ENCODE measurements around the gene IRAK2.

IRAK2 gene

DNA sequence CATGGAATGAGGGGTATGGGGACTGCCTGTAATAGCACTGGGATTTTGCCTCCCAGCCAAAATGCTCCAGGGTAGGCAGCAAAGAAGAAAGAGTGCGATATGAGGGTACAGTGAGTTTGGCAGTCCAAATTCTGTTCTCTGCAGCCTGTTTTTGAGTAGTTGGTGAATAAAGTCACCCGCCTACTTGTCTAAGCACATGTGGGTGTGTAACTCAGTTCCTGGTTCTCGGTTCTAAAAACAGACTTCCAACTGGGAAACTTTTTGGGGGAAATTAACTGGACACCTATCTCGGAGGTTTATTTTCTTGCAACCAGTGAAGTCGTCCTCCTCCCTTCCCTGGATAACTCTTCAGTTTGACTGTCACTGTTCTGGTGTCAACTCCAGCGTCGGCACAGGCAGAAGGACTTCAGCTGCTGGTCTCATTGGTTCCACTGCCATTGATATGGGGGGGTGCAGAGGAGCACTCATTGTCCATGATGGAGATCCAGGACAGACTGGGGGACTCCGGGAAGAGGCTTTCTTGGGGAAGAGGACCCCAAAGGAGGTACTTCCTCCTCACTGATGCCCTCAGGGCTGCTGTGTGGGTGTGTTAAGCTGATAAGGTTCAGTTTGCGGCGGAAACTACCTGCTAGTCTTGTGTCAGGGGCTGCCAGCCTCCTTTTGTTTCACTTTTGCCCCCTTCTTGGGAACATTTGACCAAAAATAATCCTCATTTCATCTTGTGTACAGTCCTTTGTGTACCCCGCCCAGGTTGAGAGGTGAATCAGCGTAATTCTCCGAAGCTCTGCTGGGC, 114.9 kb downstream of the IRAK2 start:
- DNase-seq (ENCODE audit: low spot score) (no peak), FAIRE-seq (no peak)

DNA sequence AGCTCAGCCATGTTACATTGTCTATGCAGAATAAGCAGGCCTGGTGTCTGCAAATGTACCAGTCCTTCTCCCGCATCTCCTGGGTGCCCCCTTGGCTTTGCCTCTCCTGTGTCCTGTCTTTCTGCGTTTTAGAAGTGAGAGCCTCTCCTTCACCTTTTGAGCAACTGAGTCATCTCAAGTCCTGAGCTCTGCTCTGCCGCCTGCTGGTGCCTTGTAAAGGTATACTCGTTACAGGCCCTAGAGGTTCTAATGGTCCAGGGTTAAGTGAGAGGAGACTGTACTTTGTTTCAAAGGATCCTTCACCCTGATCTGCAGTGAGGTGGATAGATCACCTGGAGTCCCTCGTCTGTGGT, 115.4 kb downstream of the IRAK2 start:
- no peak for FAIRE-seq
- DNase-seq (ENCODE audit: low spot score): no peak

DNA sequence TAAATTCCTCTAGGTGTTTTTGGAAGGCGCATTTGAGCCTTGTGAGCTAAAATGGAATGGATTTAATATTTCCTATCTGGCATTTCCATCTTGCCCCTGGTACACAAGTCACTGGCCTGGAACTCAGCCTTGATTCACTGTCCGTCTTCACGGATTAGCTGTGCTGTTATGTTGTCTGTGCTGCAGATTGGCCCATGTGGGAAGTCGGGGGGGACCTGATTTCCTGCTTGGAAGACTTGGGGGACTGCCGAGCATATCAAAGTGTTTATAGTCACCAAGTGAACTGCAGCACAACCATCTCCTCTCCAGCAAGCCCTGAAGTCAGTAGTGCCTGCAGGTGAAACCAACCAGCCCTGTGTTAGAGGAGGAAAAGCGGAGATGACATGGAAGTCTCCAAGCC, 115.9 kb downstream of the IRAK2 start:
- no peak for DNase-seq (ENCODE audit: low spot score)
- FAIRE-seq: no peak

DNA sequence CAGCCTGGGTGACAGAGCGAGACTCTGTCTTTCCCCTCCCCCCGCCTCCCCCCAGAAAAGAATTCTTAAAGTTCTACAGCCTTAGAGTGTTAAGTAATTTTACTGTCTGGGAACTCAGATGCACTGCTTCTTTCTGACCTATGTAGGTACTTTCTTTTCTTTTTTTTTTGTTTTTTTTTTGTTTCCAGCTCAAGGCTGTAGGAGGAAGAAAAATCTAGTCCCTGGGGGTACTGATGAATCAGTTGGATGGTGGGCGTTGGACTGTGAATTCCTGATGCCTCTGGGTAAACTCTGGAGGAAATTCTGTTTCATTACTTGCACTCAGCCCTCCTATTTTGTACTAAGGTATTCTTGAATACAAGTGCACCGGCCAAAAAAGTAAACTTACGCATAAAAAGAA, 117.2 kb downstream of the IRAK2 start:
- DNase-seq (ENCODE audit: low spot score) (no peak), FAIRE-seq (no peak)

DNA sequence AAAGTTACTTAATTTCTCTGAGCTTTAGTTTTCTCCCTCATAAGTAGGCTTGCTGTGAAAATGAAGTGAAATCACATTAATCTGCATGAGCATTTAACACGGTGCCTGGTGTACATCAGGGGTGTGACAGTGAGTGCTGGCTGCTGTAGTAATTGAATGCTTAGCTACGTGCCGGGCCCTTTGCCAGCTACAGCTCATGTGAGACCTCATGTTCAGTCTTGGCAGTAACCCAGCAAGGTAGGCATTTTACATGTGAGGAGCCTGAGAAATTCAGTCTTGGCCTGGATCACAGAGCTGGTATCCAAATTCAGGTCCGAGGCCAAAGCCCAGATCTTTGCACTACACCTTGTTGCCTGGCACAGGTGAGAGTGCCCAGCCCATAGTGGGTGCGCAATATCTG, 118.9 kb downstream of the IRAK2 start:
- no peak for DNase-seq (ENCODE audit: low spot score)
- FAIRE-seq: no peak

DNA sequence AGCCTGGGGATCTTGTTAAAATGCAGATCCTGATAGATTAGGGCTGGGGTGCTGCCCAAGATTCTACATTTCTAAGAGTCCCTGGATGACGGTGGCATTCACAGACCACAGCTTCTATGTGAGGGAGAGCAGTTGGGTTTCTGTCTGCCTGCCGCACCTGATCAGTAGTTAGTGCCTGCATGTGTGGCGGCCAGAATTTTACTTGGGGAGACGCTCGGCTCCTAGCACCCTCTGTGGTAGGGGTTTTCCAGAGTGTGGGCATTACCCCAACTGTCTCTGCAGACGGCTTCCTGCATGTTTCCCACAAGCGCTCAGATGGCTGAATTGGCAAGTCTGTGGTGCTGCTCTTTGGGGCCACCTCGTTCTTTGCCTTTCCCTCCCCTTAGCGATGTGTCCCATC, 119.8 kb downstream of the IRAK2 start:
- no peak for DNase-seq (ENCODE audit: low spot score)
- no peak for FAIRE-seq

DNA sequence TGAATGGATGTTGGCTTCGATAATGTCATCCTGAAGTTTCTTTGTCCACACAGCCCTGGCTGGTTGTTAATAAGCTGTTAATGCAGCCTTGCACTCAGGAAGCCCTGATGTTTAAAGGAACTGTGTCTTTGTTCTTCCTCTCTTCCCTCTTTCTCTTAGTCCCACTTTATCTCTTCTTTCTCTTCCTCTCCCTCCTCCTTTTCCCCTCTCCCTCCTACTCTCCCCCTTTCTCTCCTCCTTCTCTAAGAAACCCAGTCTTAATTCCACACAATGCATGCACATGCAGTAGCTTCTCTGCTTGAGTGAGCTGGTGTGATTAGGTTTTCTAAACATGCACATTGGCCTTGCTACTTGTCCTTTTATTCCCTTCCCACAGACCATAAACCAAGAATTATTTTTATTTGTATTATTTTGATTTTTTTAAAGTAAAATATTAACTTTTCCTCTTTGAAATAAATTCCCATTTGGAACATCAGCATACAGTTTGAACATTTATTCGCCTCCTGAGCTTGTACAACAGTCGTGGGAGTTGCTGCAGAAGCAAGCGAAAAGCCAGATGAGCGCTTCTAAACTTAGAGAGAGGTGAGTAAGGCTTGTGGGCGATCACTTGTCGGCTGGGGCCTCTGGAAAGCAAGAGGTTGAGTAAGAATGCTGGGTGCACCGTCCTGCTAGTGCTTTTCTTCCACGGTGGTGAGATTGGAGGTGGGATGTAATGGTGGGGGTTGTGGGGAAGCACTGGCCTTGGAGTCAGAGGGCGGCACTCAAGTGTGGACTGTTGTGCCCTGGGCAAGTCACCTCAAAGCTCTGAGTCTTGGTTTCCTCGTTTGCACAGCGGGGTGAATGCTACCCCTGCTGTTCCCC, 120.8 kb downstream of the IRAK2 start:
- DNase-seq (ENCODE audit: low spot score) (no peak), FAIRE-seq (no peak)

DNA sequence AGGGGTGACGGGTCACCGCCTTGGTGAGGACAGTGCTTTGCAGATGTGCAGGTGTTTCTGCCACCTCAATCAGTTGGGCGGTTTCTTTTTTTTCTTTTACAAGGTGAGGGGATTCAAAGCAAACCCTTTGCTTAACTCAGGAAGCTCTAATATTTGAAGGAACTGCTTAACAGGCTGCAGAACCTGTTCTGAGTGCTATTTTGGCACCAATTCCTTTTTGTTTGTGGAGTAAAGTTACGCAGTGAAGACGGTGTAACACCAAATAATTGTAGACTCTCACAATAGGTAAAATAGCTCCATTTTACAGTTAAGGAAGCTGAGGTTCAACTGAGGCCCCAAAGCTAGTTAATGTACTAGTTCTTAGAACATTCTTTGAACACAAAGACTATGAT, 121.4 kb downstream of the IRAK2 start:
- DNase-seq (ENCODE audit: low spot score): no peak
- FAIRE-seq: no peak

DNA sequence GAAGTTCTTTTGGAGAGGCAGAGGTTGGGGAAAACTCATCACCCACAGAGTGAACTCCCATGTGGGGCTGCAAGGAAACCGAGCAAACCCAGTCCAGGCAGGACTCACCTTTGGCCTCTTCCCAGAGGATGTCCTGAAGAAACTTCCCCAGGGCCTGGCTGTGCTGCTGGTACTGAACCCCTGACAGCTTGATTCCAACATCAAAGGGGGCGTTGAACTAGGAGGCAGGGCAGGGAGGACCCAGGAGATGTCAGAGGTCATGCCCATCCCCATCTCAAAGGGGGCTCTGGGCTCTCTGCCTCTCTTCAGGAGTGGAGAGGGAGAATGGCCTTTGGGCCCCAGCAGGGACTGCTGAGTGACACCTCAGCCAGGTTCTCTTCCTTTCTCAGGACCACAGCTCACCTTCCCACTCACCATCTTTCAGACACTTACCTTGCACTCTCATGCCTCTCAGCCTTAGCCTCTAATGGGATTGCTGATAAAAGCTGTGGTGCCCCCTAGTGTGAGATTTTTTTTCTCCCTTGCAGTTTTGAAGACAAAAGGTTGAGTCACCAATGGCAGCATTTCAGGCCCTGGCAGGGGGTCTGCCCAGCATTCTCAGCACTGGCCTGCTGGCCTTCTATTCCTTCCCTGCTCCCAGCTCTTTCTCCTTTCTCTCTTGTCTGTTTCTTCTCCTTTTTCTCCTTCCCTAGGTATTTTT, 122.0 kb downstream of the IRAK2 start:
- peak; percentile 41 for DNase-seq (ENCODE audit: low spot score)
- FAIRE-seq: no peak

DNA sequence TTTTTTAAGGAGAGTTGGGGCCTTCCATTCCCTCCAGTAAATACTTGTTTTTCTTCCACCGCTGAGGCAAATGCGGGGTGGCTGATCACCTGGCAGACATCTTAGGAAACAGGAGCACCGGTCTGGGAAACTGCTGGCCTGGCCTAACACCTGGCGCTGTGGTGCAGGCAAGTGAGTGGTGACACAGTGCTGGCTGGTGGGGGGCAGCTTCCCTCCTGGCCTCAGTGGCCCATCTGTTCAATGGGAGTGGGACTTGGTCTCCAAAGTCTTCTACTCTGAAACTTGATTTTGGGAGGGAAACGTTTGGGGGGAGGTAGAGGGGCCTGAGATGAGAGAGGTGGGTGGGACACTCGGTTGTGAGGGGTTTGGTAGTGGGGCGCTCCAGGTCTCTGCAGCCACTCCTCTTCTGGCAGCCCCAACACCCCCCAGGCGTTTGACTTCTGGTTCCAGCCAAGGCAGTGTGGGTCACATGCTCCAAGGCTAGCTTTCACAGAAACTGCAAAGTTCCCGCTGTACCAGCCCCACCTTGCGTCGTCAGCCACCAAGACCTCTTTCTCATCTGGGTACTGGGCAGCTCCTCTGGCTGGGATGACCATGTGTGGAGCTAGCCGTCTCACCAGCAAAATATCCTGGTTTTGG, 123.3 kb downstream of the IRAK2 start:
- FAIRE-seq: no peak

DNA sequence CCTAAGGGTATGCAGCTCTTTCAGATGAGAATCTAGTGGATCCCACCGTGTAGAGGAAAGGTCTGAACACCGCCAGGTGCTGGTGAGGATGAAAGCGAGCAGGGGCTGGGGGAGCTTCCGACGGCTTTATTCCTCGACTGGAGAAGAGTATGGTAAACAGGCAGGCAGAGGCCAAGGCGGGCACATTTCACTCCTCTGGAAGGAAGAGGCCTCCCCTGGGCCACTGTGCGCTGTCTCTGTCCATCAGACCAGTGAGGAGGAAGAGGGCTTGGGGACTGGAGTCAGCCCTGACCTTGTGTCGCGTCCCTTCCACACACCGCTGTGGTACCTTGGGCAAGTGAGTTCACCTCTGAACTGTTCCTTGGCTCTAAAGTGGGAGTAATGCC, 123.8 kb downstream of the IRAK2 start:
- FAIRE-seq (no peak), DNase-seq (ENCODE audit: low spot score) (no peak)

More for the DNA sequence above, 123.3 kb downstream of the IRAK2 start:
- DNase-seq (ENCODE audit: low spot score): no peak

DNA sequence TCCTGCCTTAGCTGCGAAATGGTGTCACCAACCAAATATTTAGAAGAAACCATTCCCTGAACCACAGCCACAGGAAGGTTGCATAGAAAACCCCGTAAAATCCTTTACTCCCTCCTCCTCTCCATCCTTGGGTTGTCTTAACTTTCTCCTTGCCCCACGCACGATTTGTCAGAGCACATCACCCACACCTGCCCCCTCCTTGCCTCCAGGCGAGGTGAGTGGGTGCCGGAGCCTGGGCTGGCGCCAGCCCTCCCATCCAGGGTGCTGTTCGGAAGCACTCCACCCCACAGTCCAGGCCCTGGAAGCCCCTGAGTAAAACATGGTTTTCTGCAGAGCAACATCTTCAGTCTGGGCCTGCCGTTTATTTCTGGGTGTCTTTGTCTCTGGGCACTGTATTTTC, 124.4 kb downstream of the IRAK2 start:
- FAIRE-seq (no peak), DNase-seq (ENCODE audit: low spot score) (no peak)

DNA sequence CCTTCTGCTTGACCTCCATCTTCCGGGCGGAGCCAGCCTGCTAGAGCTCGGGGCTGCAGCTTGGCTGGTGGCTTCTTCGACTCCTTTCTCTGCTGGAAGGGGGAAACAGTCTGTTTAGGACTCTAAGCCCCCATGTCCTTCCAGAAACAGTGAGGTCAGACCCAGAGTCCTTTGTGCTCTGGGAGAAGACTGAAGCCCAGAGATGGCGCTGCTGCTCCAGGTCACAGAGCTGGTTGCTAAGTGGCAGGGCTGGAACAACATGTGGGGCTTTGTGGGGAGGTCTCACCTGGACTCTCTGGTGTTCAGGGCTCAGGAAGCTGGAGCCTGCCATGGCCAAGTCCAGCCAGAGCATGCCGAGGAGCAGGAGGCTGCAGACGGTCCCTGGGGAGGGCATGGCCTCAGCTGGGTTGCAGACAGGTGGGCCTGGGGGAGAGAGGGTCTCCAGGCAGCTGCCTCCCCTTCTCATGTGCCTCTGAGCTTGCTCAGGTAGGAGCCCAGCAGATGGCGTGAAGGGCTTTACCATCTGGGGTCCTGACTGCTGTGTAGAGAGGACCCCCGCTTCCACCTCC, 125.2 kb downstream of the IRAK2 start:
- FAIRE-seq (no peak), DNase-seq (ENCODE audit: low spot score) (no peak)

DNA sequence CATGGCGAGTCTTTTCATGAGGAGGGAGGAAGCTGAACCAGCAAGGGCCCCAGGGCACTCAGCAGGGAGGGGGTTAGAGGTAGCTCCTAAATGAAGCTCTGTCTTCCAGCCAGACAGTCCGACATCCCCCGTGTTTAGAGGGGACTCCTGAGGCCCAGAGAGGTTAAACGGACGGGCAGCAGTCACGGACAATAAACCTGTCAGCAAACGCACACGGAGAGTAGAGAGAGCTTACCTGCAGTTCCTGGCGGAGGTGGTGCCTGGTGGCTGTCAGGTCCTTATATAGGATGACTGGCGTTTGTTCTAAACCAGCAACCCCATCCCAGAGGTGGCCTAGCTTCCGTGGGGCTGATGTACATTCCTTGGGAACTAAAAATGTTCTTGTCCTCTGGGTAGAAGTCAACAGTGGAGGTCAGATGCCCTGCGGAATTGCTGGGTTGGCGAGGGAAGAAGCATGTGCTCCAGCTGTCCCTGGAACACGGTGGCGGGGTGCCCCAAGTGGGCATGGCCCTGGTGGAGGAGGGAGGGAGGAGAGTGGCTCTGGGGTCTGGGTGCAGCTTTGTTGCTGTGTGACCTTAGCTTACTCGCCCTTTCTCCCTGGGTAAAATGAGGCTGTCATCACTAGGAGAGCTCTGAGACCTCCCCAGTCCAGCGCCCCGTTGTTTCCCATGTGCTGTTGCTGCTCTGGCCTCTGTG, 125.9 kb downstream of the IRAK2 start:
- DNase-seq (ENCODE audit: low spot score) (no peak), FAIRE-seq (no peak)

DNA sequence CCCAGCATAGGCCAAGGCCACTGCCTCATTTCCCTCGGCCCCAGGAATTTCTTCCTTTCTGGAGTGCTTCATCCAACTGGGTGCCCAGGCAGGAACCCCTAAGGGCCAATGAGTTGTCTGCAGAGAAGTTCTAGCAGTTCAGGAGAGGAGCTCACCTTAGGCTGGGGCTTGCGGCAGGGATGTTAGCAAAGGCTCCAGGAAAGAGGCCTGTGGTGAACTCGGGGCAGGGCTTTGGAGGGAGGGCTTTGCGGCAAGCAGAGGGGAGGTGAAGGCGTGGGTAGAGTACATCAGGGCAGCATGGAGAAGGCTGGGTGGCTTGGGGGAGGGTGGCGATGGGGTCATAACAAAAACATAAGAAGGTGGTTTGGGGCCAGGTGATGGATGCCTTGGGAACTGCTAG, 126.9 kb downstream of the IRAK2 start:
- no peak for FAIRE-seq

DNA sequence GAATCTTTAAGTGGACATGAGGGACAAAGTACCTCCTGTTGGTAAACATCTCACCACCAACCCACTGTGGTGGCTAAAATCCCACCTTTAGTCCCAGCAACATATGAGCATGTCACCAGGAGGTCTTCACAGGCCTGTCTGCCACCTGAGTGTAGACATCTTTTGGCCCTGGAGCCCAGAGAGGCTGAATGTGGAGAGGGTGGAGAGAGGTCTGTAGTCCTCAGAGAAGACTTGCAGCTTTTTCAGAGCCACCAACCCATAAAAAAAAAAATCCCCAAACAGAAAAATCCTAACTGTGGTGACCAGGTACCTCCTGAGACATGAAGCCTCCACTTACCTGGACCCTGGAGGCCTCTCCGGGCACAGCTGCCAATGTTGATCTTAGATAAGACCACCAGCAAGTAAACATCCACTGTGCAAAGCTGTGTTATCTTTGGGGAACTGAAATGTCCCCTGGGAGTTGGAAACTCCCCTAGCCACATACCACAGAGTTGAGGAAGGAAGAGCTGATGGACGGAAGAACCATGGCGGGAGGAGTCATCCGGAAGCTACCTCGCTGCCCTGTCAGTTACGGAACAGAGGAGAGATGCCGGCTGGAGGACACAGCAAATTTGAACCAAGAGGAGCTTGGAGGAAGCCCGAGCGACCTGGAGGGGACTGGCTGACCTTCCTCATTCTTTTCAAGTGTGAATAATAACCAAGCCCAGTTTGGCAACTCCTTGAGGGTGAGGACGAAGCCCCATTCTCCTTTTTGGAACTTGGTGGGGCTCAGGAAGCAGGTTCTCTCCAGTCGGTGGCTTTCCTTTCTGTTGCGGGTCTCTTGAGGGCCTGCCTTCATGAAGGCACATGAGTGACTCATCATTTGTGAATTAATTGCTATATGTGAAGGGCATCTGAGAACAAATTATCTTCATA, 128.0 kb downstream of the IRAK2 start, which contains the start of gene GHRL:
GHRL (minus strand) TSS at position 443 of the 915 bp plus-strand sequence. CDS start 2,767 bp downstream, outside the sequence.
- DNase-seq (ENCODE audit: low spot score): no peak
- FAIRE-seq: no peak

More for the DNA sequence above, 126.9 kb downstream of the IRAK2 start:
- no peak for DNase-seq (ENCODE audit: low spot score)
